Stimulated activated CD8-positive, alpha-beta memory T cell treated with anti-CD3 and anti-CD28 coated beads, Interleukin-12 subunit alpha, Interleukin-12 subunit beta, amount 100 ng/mL, for 1 hour (primary cell): ENCODE data around the gene TENM4.

Source experiments
- DNase-seq: peaks from one replicate; pipeline ENCODE4 v3.0.0-alpha.2; 2020; ENCODE audit warnings: low read depth

TENM4 gene

DNA sequence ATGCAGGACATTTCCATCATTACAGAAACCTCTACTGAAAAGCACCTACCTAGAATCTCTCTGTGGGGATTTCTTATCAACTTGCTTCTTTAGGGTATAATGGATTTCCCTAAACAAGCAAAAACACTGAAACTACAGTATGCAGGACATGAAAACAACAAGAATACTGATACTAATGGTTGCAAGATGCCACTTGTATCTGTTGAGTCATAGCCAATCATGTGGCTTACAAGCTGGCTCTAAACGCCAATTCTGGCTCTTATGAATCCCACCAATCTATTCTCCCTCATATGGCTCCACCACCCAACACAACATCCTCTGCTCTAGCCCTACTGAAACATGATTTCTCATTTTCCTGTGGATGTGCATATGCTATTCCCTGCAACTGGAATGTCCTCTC, 22.6 kb downstream of the TENM4 start:
- DNase-seq, result no peak

DNA sequence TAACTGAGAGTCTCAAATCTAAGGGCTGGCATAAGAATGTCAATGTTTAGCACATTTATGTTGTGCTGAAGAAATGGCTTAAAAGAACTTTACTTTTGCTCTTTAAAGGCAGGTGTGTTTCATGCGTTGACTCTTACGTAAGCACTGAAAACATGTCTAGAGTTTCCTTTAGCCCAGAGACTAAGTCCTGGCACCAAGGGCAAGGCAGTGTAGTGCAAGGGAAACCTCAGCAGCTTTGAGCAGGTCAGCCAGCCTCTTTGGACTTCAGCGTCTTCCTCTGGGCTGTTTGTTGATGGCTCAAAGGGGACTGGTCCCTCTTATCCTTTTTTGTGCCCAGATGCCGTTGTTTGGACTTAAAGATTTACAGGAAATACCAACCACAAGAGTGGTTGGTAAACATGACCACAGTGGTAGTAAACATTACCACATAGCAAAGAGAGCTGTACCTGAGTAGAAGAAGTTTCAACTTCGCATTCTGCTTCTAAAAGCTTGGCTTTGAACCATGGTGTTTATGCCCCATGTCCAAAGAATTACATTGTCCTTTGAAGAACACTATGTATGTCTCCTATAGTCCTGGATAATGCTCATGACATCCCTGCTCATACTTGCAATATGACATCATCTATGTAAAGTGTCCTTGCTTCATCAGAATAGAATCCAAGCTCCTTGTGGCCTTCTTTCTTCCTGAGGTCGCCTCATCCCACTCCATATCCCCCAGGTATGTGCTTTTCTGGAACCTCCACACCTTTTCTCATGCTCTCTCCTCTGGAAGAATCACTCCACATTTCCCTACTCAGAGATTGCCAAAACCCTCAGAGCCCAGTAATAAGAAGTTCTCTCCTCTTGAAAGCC, 23.5 kb downstream of the TENM4 start:
- no peak for DNase-seq

DNA sequence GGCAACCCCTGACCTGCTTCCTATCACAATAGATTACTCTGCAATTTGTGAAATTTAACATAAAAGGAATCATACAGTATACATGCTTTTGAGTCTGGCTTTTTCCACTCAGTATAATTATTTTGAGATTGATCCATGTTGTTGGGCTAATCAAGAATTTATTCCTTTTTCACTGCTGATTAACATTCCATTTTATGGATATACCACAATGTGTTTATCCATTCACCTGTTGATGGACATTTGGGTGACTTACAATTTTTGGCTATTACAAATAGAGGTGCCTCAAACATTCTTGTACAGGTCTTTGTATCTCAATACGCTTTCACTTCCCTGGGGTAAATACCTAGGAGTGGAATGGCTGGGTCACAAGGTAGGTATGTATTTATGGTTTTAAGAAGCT, 24.9 kb downstream of the TENM4 start:
- DNase-seq, result no peak

DNA sequence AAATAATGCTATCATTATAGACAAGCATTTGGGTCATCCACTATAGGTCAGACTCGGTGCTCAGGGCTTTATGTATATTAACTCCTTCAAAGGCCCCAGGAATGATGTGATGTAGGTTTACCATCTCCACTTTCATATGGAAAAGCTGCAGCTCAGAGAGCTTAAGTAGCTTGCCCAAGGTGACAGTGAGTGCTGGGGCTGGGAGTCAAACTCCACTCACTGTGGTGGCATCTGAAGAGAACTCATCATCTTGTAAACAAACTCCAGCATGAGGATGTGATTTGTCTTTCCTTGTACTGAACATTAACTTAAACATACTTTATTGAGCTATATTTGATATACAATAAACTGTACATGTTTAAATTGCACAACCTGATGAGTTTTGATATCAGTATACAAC, 25.4 kb downstream of the TENM4 start:
- no peak for DNase-seq

DNA sequence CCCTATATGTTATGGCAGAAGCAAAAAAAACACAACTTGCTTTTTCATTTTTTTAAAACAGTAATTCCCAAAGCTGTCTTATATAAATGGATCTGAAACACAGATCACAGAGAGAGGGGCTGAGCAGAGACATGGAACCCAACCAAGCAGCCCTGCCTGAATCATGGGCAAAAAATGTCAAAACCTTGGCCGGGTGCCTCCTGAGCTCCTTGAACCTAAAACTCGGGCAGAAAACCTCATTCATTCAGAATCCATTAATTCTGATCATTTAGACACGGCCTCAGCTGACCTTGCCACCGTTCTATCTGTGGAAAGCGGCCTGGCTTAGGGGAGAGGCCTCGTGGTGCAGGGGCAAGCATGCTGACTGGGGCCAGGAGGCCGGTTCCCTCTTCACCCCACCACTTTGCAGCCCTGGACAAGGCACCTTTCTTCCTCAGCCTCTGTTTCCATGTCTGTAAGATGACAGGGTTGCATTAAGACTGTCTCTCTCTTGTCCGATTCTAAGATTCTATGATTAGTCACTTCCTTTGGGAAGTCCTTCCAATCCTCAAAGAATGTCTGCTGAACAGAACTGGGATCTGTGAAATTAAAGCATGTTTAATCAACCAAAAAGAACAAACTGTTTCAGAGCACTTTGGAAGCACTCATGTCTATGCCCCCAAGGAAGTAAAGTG, 26.0 kb downstream of the TENM4 start:
- no peak for DNase-seq

DNA sequence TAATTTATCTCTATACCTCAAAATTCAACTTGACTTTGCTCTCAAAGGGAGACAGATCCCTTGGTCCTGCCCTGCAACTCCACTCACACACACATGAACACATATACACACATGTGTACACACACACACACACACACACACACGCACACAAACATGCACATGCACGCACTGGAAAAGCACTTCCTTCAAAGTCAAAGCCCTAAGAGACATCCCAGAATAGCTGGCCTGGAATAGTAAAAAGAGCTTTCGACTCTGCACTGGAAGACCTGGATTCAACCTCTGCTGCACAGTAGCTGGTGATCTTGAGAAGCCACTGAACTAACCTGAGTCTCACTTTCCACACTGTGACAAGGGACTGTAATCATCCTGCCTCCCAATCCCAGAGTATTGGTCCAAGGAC, 26.8 kb downstream of the TENM4 start:
- no peak for DNase-seq

DNA sequence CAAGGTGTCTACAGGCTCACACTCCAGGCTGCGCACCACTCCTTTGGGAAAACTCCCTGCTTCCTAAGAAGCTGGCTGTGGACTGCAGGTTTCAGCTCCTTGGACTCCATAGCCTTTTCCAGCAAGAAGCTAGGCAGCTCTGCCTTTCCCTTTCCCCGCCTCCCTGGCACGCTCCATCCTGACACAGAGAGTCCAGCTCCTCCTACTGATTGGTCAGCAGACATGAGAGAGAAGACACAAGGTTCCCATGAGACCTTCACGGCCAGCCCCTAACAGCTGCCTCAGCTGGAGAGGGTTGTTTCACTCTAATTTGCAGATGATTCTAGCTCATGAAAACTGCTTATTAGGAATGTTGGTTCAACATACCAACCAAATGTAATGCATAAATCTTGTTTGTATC, 27.6 kb downstream of the TENM4 start:
- DNase-seq, result no peak

DNA sequence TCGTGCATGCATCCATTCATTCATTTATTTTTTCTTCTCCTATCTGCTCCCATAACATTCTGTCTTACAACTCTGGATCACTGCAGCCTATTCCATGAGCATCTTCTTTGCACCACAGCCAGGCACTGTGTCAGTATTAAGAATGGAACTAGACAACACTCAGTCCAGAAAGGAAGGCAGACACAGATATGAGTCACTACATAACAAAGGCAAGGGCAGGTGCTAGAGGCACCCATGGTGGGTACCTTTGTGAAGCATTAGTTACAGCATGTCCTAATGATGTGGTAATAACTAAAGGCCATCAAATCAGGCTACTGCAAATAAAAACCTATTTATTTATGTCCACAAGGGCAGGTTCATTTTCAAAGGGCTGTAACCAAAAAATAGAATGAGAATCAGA, 28.1 kb downstream of the TENM4 start:
- DNase-seq, result no peak

DNA sequence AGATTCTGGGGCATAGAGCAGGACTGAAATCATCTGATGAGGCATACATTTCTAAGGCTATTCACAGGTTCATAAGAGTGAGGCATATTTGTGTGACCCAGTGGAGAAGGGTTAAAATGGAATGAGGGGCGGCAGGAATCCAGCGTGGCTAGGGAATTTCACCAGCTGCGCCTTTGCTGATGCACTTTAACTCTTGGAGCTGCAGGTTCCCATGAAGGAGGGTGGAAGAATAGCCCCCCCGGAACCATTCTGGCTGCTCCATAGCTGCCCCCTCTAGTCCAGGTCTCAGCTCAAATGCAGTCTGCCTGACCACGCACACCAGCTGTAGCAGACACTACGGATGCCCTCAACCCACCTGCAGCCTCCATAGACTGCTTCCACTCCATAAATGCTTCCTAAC, 31.5 kb downstream of the TENM4 start:
- DNase-seq, result no peak

DNA sequence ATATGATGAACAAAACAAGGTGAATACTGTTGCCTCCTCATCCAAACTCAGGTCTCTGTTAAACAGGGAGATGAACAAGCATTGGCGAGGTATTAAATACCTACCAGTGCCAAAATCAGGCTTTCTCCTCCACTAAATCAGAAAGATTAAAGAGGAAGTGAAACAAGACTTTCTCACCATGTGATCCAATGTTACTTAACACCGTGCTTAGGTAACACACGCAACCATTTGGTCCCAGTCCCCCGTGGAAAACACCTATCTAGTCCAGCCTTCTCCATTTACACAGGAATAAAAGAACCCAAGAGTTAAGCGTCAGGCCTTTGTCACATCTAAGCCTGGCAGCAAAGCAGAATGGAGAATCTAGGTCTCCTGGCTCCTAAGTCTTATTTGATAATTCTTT, 34.5 kb downstream of the TENM4 start:
- DNase-seq, result no peak

DNA sequence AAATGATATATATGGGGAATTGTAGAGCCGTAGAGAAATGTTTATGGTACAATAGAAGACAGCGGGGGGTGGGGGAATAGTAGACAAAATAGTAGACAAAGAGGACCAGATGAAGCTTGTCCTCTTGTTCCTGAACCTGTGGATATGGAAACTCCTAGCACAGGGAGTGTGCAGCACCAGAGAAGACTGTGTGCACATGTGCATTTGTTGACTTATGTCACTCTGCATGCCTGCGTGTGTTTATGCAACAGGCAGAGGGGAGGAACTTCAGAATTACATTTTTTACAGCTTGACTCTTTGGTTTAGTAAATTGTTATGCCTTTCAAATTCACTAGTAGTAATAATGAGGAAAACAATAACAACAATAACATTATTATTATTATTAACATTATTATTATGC, 36.0 kb downstream of the TENM4 start:
- no peak for DNase-seq

DNA sequence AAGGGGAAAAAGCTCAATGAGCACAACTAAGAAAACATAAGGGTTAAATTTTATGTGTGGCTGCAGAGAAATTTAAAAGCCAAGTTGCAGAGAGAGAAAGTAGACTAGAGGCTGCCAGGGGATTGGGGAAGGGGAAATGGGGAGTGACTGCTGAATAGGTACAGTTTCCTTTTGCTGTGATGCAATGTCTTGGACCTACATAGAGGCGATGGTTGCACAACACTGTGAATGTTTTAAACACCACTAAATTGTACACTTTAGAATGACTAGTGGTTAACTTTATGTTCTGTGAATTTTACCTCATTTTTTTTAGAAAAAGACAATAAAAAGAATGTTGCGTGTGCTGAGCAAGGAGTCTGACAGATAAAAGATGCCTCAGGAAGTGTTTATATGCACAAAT, 36.5 kb downstream of the TENM4 start:
- no peak for DNase-seq

DNA sequence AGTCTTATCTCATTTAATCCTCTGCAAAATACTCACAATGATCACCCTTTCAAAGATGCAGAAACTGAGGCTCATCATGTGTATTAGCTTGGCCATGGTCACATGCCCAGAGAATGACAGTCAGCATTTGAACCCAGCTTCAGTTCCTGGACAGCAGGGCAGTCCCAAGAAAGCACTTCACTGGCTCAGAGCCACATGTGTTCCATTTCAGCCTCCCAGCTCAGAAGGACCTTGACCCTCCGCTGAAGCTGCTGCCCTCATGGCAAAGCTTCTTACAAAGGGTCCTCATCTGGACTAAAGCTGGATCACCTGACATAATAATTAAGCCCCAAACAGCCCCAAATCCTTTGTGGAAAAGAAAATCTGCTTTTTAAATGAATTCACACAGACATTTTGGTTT, 37.0 kb downstream of the TENM4 start:
- DNase-seq, result no peak

DNA sequence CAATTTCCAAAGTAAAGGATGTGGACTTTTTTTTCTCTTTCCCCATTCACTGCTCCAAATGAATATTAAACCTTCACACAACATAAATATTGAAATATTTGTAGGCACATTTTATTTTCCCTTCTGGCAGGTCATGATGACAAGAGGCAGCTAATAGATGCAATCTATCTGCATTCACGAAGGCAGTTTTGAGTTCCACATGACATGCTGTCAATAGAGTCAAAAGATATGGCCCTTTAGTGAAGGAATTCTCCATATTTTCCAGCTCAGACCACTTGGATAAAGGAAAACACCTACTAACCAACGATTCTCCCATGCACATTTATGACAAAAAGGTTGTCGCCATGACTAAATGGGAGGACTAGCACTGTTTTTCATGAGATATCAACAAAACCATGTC, 37.9 kb downstream of the TENM4 start:
- no peak for DNase-seq

DNA sequence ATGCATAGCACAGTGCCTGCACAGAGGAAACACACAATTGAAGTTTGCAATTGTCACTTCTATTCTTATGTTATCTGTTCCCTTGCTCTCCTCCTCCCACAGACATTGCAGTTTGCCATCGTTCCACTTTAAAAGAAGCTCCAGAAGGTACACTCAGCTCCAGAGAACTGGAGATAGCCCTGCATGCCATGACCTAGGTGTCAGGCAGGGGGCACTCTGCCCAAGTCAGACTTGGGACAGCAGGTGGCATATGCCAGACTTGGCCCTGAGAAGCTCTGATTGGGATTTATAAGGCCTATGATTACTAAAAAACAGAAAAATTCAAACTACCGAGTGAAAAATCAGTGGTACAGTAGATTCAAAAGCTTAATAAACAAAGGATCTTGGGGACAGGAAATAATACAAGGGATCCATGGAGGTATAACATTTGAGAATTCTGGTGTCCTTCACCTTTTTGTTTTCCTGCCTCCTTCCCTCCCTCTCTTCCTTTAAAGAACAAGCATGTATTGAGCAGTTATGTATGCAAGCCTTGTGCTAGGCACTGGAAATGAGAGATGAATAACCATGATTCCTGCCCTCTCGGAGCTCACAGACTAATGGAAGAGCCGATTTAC, 40.0 kb downstream of the TENM4 start:
- no peak for DNase-seq

DNA sequence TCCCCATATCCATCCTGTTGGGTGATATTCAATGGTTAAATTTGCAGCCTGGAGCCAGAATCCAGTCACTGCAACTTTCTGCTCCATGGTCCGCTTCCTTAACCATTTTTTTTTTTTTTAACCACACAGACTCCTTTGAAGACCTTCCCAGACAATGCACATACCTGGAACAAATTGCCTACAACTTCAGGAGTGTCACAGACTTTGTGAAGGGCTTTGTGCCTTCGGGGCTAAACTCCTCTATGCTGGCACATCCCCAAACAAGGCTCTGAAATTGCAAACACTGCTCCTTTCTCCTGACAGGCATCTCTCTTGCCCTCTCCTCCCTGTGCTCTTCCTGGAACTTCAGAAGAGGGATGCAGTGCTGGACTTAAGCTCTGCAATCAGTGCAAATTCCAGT, 40.6 kb downstream of the TENM4 start:
- no peak for DNase-seq

DNA sequence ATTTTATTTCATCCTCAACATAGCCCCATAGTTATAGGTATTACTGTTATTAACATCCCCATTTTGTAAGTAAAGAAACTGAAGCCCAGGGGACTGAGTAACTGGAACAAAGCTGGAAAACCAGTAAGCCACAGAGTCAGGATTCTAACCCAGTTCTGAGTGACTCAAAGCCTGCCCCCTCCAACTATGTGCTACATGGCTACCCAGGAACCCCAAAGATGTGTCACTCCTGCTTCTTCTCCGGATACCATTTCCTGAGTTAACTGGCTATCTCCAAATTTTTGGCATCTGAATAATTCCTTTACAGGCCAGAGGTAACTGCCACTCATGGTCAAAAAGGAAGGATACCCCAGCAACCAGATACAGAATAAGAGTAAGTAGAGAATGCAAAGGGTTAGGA, 43.6 kb downstream of the TENM4 start:
- no peak for DNase-seq

DNA sequence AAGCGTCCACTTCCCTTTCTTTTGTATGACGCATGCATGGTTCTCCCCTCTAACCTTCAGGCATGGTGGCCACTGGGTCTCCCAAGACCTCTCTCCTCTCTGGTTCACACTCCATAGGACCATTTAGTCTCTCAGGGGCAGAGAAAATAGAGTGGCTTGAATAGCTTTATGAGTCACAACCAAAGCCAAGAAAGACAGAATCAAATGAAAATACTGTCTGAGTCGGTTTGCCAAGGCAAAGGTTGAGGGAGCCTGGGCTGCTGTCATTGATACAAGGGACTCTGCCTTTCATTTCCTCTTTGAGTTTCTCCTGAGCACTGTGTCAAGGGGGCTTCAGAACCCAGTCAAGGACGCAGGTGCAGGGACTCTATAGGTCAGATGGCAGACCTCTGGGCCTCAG, 44.2 kb downstream of the TENM4 start:
- no peak for DNase-seq

DNA sequence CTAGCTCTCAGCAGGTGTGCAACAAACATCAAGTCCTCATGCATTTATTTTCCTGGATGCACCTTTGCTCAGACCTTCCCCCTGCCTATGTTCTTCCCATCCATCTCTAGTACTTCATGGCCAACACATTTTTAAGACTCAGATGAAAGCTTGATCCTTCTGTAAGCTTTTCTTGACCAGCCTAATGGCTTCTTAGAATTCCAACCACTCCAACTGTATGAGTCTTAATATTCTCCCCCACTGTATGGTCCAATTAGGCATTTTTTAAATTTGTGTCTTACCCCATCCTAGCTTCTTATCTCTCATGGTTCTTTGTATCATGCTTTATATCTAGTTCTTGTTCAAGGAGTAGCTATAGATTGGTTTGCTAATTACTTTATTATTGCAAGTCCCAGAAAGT, 44.8 kb downstream of the TENM4 start:
- DNase-seq, result no peak

DNA sequence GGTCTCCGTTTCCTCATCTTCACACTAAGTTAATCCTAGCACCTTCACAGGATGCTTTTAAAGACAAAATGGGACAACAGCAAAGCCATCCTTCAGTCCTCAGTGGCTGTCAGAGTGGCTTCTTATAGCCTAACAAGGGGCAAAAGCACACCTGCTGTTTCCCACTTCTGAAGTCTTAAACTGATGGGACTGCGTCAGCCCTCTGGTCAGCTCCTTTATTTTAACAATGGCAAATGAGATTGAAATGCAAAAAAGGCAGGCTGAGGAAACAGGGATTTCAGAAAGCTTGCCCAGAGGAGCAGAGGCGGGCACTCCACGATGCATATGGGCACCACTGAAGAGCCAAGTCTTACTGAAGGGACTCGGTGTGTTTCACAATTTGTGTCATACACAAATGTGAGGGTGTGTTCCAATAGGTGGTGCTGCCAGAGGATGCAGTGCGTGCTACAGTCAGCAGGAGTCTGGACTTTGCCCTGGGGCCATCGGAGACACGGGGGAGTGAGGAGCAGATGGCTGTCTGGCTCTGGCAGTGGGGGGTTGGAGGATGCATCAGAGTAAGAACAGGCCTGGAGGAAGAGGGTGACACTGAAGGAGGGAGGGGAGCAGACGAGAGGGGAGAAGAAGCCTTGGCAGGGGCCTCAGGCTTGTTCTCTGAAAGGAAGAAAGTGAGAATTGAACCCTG, 47.3 kb downstream of the TENM4 start:
- no peak for DNase-seq

DNA sequence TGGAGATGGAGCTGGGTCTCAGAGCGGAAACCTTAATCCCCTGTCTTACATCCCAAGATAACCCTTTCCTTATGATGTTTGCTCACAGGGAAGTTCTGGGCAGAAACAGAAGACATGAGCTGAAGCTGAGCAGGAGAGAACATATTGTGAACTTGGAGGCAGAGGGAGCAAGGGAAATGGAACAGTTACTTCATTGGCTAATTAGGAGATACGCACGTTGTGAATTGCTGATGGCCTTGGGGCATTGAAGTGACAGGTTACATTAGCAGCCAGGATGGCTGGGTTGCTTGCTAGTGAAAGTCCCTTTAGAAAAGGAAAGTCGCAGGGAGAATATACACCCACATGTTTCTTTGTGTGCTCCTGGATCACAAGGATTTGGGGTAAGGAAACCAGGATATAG, 48.7 kb downstream of the TENM4 start:
- no peak for DNase-seq

DNA sequence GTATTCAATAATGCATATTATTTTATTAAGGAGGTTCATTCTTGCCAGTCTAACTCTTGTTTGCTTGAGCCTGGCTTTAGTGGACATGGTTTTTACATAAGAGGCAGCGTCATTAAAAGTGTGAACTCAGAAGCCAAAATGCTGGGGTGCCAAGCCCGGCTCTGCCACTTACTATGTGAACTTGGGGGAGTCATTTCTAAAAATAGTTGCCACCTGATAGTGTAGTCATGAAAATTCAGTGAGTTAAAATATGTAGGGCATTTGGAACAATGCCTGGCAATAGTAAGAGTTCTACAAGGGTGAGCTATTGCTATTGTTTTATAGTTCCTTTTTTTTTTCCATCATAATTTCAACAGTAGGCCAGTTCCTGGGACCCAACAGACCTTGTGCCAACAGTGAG, 49.9 kb downstream of the TENM4 start:
- no peak for DNase-seq

DNA sequence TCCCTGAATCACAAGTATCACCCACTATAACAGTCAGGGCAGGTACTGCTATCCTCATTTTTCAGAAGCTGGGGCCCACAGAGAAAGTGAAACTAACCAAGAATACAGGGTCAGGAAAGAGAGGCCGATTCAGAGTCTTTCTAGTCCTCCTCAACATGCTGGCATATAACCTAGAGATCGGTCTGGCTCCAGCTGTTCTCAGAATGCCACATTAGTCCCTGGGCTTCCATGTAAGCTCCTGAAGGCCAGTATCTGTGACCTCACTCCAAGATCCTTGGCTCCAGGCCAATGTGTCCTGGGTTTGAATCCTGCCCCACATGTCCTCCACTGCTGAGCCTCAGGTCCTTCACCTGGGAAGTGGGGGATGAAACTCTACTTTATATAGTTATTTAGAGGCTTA, 50.4 kb downstream of the TENM4 start:
- no peak for DNase-seq
